Liver (tissue), 3 donors: ENCODE data around the gene SPEF1.

Experiments
- ATF3 ChIP-seq: IDR thresholded peaks from 2 replicates; pipeline ENCODE4 v1.6.1; 2016; ENCODE audit warnings: antibody characterized with exemption
- CTCF ChIP-seq: fragments of 150-350 bp; IDR thresholded peaks from 2 replicates; pipeline ENCODE4 v1.5.1; 2017; ENCODE audit warnings: improper control_type of control experiment, low read depth, low read length; ENCODE audit not compliant: missing input control
- GABPA ChIP-seq, 2 donors: IDR thresholded peaks in 1 of 2; conservative IDR thresholded peaks in 1 of 2; 2 replicates each; pipeline ENCODE4 v1.6.1; 2016; ENCODE audit warnings: antibody characterized with exemption in 2 of 2, mild to moderate bottlenecking in 1 of 2, moderate library complexity in 1 of 2
- JUND ChIP-seq, 2 donors: IDR thresholded peaks; 2 replicates each; pipeline ENCODE4 v1.6.1; 2016; ENCODE audit warnings: antibody characterized with exemption in 2 of 2
- RAD21 ChIP-seq, 2 donors: IDR thresholded peaks; 2 replicates each; pipeline ENCODE4 v1.6.1; 2016; ENCODE audit warnings: antibody characterized with exemption in 2 of 2, mild to moderate bottlenecking in 2 of 2
- REST ChIP-seq: IDR thresholded peaks from 2 replicates; pipeline ENCODE4 v1.6.1; 2016; ENCODE audit warnings: antibody characterized with exemption, mild to moderate bottlenecking
- TAF1 ChIP-seq: conservative IDR thresholded peaks from 2 replicates; pipeline ENCODE4 v1.6.1; 2016; ENCODE audit warnings: antibody characterized with exemption, mild to moderate bottlenecking
- YY1 ChIP-seq: IDR thresholded peaks from 2 replicates; pipeline ENCODE4 v1.6.1; 2016; ENCODE audit warnings: antibody characterized with exemption, mild to moderate bottlenecking
- ZBTB33 ChIP-seq: IDR thresholded peaks from 2 replicates; pipeline ENCODE4 v1.6.1; 2016; ENCODE audit warnings: antibody characterized with exemption
- donor health status: healthy.
- donor health status: healthy.

- no peak for TF ChIP-seq REST
- no peak for TF ChIP-seq YY1
- no peak for TF ChIP-seq JUND (IDR thresholded peaks at IDR 0.05)
- TF ChIP-seq CTCF, result no peak
- TF ChIP-seq ZBTB33, result no peak
- TF ChIP-seq ATF3, result no peak
- no peak for TF ChIP-seq GABPA (IDR thresholded peaks at IDR 0.05 in 1 of 2, conservative IDR thresholded peaks at IDR 0.05 in 1 of 2)
- TF ChIP-seq TAF1, result no peak
- no peak for TF ChIP-seq RAD21 (IDR thresholded peaks at IDR 0.05)
Measured at GRCh38 chr20:3787324-3788014, 6.2 kb upstream of the SPEF1 start.
